Caco-2 (cell line): ENCODE data around the gene MEOX1. TPM values are rescaled to one million over a fixed set of nuclear protein-coding genes. Genes with fewer than 3 reads are reported as not detected.

Source experiments
- BruUV-seq: library from RNA; stranded (reverse); fragments of 400-500 nt; replicated peaks from 2 replicates; lab custom pipeline; 2021; lab: Mats Ljungman, UMichigan
- CTCF ChIA-PET: fragments of 300-600 bp; sonication (Branson Sonifier 250); formaldehyde crosslinking; loops from one replicate; lab custom pipeline; 2022; ENCODE audit warnings: antibody characterized with exemption; lab: Charles Lee
- POLR2A ChIA-PET: fragments of 300-600 bp; sonication (Branson Sonifier 250); formaldehyde crosslinking; loops from one replicate; lab custom pipeline; 2022; ENCODE audit warnings: antibody characterized with exemption; lab: Charles Lee
- DNase-seq, 2 experiments: peaks; one replicate each; pipeline versions ENCODE4 v3.0.0 to v3.0.0-alpha.2; 2020 to 2022
- H3K27me3 ChIP-seq: replicated peaks from 2 replicates; pipeline ENCODE4 v1.6.0; 2011; ENCODE audit warnings: low read length; ENCODE audit not compliant: control insufficient read depth, insufficient read depth
- H3K36me3 ChIP-seq: 2 replicates; pipeline ENCODE4 v1.5.1; 2011; ENCODE audit warnings: low read length; ENCODE audit not compliant: control insufficient read depth, insufficient read depth
- H3K4me1 ChIP-seq: fragments of 250-450 bp; sonication (Bioruptor Pico); 2 replicates; pipeline ENCODE4 v1.5.1; 2020; ENCODE audit warnings: mild to moderate bottlenecking
- H3K4me3 ChIP-seq: 2 replicates; pipeline ENCODE4 v1.5.1; 2011; ENCODE audit warnings: low read depth, mild to moderate bottlenecking, control low read depth, low read length
- H3K9me3 ChIP-seq: fragments of 250-450 bp; sonication (Bioruptor Pico); 2 replicates; pipeline ENCODE4 v1.5.1; 2020; ENCODE audit warnings: mild to moderate bottlenecking, moderate library complexity
- H3K27ac Mint-ChIP-seq: one replicate; pipeline ENCODE4 v1.8.0; 2022; ENCODE audit warnings: mixed read lengths; ENCODE audit not compliant: unreplicated experiment
- H3K27me3 Mint-ChIP-seq: one replicate; pipeline ENCODE4 v1.8.0; 2022; ENCODE audit warnings: mixed read lengths; ENCODE audit not compliant: insufficient read depth, unreplicated experiment
- H3K36me3 Mint-ChIP-seq: one replicate; pipeline ENCODE4 v1.8.0; 2022; ENCODE audit warnings: mild to moderate bottlenecking, mixed read lengths; ENCODE audit not compliant: insufficient read depth, unreplicated experiment
- H3K4me1 Mint-ChIP-seq: one replicate; pipeline ENCODE4 v1.8.0; 2022; ENCODE audit warnings: low read depth, mixed read lengths; ENCODE audit not compliant: unreplicated experiment
- H3K4me3 Mint-ChIP-seq: one replicate; pipeline ENCODE4 v1.8.0; 2022; ENCODE audit warnings: mild to moderate bottlenecking, moderate library complexity, mixed read lengths; ENCODE audit not compliant: unreplicated experiment
- H3K9me3 Mint-ChIP-seq: one replicate; pipeline ENCODE4 v1.8.0; 2022; ENCODE audit warnings: mixed read lengths; ENCODE audit not compliant: unreplicated experiment
- intact Hi-C: fragments of 100-400 bp; cut with micrococcal nuclease; formaldehyde crosslinking; loops from one replicate; pipeline ENCODE4 v1.10.0; 2022; ENCODE audit not compliant: unreplicated experiment
- total RNA-seq: library from RNA; stranded (reverse); gene quantifications from 2 replicates; pipeline ENCODE4 v1.2.3, GENCODE V29; 2022
- TF ChIP-seq, protein P1 (sequence below), 2 experiments: fragments of 200-600 bp in 1 of 2; IDR thresholded peaks; 1 replicate in 1 of 2; 2 replicates in 1 of 2; pipeline versions ENCODE4 v1.5.1 to v1.8.0; 2011 to 2022; ENCODE audit warnings: antibody characterized with exemption in 1 of 2, control low read depth in 1 of 2, inconsistent platforms in 1 of 2, low read depth in 1 of 2, low read length in 1 of 2, mild to moderate bottlenecking in 1 of 2, moderate library complexity in 1 of 2; ENCODE audit not compliant: insufficient read depth in 1 of 2, severe bottlenecking in 1 of 2, unreplicated experiment in 1 of 2

The MEOX1 gene
- total RNA-seq, 1 experiment from 2014 or later = 1.7 TPM

DNA sequence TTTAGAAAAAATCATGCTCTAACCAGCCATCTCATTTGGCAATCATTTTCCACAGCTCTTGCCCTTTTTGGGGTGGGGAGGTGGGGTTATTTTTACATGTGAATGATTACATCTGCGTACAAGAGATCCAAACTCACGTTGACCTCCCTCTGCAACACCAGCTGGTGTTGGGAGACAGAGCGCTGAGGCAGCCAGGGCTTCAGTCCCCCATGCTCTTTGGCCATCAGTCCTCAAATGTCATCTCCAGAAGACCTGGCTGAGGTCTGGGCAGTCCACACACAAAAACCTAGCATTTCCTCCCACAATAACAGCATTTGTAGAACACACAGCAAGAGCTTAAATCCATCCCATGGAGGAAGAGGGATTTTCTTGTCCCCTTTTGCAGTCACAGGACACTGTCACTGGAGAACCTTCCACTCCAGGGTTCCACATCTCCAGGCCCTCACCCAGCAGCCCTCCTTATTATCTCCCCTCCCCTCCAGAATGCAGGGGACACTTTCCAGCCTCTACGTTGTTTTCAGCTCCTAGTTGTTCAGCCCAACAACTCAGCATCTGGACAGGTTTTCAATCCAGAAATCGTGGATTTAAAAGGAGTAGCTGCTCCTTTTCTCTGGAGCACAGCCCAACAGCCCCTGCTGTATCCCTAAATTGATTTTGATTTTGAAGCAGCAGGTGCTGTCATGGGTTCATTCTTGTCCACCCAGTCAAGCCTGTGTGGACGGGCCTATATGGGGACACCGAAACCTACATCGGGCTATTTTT is 21.1 kb downstream of the MEOX1 start:
- H3K27me3 Mint-ChIP-seq = no peaks in the 10 kb centered on the region
- Histone ChIP-seq H3K4me1 (peaks cover 11% of the 10 kb centered on the region), H3K4me3 (no peak overlapping the region), H3K27me3 (no peaks in the 10 kb centered on the region), H3K9me3 (no peaks in the 10 kb centered on the region), H3K36me3 (no peaks in the 10 kb centered on the region)
- no TSS peak for BruUV-seq
- no peaks in the 10 kb centered on the region for H3K36me3 Mint-ChIP-seq
- H3K27ac Mint-ChIP-seq = no peak overlapping the region
- ChIA-PET CTCF (no interaction called here), POLR2A (no interaction called here)
- H3K4me1 Mint-ChIP-seq = peaks cover 16% of the 10 kb centered on the region
- no peaks in the 10 kb centered on the region for H3K9me3 Mint-ChIP-seq
- no peak overlapping the region for H3K4me3 Mint-ChIP-seq
- TF ChIP-seq, protein P1, sequence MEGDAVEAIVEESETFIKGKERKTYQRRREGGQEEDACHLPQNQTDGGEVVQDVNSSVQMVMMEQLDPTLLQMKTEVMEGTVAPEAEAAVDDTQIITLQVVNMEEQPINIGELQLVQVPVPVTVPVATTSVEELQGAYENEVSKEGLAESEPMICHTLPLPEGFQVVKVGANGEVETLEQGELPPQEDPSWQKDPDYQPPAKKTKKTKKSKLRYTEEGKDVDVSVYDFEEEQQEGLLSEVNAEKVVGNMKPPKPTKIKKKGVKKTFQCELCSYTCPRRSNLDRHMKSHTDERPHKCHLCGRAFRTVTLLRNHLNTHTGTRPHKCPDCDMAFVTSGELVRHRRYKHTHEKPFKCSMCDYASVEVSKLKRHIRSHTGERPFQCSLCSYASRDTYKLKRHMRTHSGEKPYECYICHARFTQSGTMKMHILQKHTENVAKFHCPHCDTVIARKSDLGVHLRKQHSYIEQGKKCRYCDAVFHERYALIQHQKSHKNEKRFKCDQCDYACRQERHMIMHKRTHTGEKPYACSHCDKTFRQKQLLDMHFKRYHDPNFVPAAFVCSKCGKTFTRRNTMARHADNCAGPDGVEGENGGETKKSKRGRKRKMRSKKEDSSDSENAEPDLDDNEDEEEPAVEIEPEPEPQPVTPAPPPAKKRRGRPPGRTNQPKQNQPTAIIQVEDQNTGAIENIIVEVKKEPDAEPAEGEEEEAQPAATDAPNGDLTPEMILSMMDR (IDR thresholded peaks at IDR 0.05; ENCODE audit: insufficient read depth in 1 of 2, low read depth in 1 of 2, low read length in 1 of 2, severe bottlenecking in 1 of 2, unreplicated experiment in 1 of 2) = no peak
- DNase-seq = no peak
- intact Hi-C loops = no loop called here

DNA sequence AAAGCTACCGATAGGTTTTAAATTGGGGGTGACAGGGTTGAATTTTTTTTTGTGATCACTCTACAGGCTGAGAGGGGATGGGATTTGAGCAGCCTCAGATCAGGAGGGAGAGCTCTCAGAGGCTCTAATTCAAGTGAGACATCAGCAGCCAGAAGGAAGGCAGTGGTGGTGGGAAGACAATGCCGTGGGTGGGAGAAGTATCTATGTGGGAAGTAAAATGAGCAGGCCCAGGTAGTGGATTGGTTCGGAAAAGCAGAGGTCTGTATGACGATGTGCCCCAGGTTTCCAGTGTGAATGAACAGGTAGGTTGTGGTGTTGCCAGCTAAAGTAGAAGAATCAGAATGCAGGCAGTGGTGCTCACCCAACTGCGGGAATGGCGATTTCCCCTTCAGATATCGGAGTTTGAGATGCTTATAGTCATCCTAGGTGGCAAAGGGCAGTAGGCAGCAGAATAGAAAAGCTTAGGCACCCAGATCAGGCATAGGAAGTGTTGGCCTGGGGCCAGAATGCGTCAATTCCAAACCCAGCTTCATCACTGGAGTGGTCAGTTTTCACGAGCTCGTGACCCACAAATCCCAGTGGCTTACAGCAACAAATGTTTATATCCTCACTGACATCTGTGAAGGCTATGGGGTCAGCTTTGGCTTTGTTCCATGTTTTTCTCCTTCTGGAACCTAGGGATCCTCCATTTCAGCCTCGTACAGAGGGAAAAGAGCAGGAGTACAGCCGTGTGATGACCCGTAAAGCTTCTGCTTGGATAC is 24.0 kb downstream of the MEOX1 start:
- intact Hi-C loops = no loop called here
- no peak overlapping the region for H3K4me3 Mint-ChIP-seq
- no peak for DNase-seq
- Histone ChIP-seq H3K27me3 (no peaks in the 10 kb centered on the region), H3K9me3 (no peaks in the 10 kb centered on the region), H3K4me3 (no peak overlapping the region), H3K4me1 (peaks cover 38% of the 10 kb centered on the region), H3K36me3 (no peaks in the 10 kb centered on the region)
- CTCF ChIA-PET = interaction anchor here (0.5 to 0.9 kb wide), 2 partner anchors 36 to 43 kb away, joined by 3 to 4 read pairs; no protein-coding TSS in a partner anchor
- POLR2A ChIA-PET = no interaction called here
- BruUV-seq = no TSS peak
- H3K27me3 Mint-ChIP-seq = no peaks in the 10 kb centered on the region
- H3K27ac Mint-ChIP-seq = no peak overlapping the region
- no peaks in the 10 kb centered on the region for H3K9me3 Mint-ChIP-seq
- TF ChIP-seq, protein P1 (IDR thresholded peaks at IDR 0.05; ENCODE audit: insufficient read depth in 1 of 2, low read depth in 1 of 2, low read length in 1 of 2, severe bottlenecking in 1 of 2, unreplicated experiment in 1 of 2) = no peak
- H3K4me1 Mint-ChIP-seq = peaks cover 38% of the 10 kb centered on the region
- H3K36me3 Mint-ChIP-seq = no peaks in the 10 kb centered on the region

DNA sequence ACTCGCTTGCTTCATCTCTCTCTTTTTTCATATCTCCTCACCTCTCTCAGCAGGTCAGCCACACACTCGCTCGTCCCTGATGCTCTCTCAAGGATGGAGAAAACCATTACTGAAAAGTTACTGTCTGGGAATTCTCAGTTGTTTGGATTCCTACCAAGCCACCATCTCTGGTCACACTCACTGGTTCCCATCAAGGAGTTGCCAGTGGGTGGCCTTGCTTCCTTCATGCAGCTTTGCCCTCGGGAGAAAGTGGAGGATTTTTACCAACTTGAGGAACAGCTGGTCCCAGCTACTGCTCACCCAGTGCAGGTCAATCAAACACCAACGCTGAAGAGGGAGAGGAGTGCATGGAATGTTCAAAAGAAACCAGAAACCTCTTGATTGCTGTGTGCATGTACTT is 25.3 kb downstream of the MEOX1 start:
- no TSS peak for BruUV-seq
- ChIA-PET CTCF (no interaction called here), POLR2A (no interaction called here)
- Histone ChIP-seq H3K4me3 (no peak overlapping the region), H3K4me1 (peaks cover 44% of the 10 kb centered on the region), H3K9me3 (no peaks in the 10 kb centered on the region), H3K27me3 (no peaks in the 10 kb centered on the region), H3K36me3 (no peaks in the 10 kb centered on the region)
- intact Hi-C loops = no loop called here
- TF ChIP-seq, protein P1 (IDR thresholded peaks at IDR 0.05; ENCODE audit: insufficient read depth in 1 of 2, low read depth in 1 of 2, low read length in 1 of 2, severe bottlenecking in 1 of 2, unreplicated experiment in 1 of 2) = no peak
- Mint-ChIP-seq H3K27ac (no peak overlapping the region), H3K27me3 (no peaks in the 10 kb centered on the region), H3K4me1 (peaks cover 38% of the 10 kb centered on the region), H3K4me3 (no peak overlapping the region), H3K9me3 (no peaks in the 10 kb centered on the region), H3K36me3 (no peaks in the 10 kb centered on the region)
- no peak for DNase-seq
